Fibroblast of skin of right quadriceps (primary cell): Measurements from ENCODE around the gene SLC39A13.

Source experiments
- DNase-seq: peaks from one replicate; pipeline ENCODE4 v3.0.0-alpha.2; 2013

Gene SLC39A13

DNA sequence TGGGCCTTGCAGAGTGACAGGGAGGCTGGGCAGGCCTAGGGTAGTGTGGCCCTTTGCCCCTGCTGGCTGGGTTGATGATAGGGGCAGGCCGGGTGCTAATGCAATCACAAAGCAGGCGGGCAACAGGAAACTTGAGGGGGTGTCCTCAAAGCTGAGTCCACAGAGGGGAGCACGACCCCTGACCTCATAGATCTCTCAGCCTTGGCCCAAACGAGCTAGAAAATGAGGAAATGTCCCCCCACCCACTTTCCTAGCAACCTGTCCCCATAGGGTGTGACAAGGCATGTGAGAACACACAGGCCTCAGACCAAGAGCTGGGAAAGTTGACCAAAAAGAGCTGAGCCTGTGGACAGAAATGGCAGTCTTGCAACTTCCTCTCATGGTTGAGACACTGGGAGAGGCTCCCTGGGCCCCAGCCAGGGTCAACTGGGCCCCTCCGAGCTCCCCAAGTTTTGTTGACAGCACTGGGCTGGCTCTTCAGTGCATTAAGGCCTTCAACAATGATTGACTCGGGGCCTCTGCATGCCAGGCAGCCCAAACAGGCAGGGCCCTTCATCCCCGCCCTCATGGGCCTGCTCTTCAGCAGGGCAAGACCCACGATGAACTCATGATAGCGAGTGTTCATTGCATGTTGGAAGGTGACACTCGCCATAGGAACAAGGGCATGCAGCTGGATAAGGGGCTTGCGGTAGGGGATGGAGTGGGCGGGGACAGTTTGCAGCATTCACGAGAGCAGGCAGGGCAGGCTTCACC is 20.3 kb upstream of the SLC39A13 start:
- DNase-seq = no peak

DNA sequence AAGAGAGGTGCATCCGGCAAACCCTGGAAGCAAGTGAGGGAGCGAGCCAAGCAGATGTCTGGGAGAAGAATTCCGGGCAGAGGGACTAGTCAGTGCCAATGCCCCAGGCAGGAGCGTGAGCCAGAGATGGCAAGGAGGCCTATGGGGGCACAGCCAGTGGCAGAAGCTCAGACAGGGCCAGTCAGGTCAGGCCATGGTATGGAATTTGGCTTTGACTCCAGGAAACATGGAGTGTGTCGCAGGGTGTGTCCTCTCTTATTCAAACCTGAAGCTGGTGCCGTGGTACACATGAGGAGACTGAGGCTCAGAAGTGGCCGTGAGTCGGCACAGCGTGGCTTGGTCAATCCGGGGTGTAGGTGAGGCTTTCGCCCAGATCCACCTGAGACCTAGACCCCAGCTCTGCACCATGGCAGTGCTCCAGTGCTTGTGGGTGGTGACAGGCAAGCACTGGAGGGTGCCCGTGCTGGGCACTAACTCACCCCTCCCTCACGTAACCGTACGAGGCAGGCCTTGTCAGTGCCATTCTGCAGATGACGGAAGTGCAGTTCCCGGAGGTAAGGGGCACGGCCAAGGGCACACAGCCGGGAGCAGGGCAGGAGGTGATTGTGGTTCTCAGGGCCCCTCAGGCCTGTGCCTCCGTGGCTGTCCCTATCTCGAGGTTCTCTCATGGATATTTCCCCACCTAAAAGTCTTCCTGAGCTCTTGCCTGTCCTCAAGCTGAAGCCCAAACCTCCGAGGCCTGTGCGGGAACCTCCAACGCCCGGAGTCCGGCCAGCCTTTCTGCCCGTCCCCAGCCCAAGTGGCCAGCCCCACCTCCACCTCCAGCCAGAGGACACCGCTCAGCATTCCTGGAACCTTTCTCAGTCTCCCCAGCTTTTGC is 19.5 kb upstream of the SLC39A13 start:
- DNase-seq = no peak

DNA sequence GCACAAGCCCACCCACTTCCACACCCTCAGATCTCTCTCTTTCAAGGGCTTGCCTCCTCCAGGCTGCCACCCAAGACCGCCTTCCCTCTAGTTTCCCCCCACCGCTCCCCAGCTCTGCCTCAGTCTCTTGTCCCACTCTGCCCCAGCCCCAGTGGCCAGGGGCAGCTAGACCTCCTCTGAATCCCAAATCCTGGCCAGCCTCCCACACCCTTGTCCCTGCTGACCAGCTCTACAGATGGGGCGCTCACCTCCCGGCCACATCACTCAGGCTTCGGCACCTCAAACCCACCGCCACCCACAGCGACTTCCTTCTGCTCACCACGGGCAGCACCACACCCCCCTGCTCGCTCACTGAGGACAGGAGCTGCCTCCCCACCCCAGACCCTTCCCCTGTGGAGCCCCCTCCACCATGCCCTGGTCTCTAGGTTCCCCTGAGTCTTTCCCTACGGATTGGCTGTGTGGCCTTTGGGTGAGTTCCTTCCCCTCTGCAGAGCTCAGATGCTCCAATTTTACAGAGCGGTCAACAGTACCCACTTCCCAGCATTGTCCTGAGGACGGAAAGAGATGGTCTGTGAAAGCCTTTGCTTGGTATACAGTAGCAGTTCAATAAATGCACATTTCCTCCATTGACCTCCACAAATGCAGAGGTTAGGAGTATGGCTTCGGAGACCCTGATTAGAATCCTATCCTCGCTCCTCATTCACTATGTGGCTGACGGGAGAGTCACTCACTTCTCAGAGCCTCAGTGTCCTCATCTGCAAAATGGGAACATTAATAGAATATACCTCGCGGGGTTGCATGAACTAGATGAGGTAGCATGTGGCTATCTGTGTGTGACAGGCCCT is 18.6 kb upstream of the SLC39A13 start:
- no peak for DNase-seq

DNA sequence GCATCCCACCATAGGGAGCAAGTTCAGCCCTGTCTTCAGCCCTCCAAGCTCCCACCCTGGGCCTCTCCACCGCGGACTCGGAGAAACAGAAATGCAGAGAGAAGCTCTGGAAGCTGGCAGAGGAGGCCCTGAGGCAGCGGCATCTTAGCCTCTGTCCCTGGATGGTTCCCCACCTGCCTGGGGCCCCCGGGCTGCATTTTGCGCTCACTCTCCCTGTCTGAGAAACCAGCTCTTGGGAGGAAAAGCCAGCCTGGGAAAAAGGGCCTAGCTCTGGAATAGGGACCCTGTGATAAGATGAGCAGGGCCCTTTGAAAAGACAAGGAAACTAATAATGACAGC is 18.0 kb upstream of the SLC39A13 start:
- no peak for DNase-seq

DNA sequence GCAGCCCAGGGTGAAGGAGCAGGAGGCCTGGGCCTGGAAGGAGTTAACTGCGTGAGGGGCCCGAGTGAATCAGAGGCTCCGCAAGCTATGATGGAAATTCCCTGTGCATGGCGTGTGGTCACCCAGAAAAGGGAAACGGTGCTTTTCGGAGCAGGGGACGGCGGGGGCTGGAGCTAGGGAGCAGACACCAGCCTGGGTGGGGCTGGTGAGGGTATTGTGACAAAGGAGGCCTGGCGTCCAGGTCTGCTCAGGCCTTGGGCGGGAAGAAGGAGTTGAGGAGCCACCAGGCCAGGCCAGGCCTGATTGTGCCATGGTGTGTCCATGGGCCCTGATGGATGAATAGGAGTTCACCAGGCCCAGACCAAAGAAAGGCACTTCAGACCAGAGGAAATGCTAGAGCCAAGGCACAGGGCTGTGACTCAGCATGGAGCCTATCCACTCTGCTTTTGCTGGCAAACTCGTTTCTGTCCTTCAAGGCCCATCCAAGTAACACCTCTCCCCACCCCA is 17.3 kb upstream of the SLC39A13 start:
- no peak for DNase-seq

DNA sequence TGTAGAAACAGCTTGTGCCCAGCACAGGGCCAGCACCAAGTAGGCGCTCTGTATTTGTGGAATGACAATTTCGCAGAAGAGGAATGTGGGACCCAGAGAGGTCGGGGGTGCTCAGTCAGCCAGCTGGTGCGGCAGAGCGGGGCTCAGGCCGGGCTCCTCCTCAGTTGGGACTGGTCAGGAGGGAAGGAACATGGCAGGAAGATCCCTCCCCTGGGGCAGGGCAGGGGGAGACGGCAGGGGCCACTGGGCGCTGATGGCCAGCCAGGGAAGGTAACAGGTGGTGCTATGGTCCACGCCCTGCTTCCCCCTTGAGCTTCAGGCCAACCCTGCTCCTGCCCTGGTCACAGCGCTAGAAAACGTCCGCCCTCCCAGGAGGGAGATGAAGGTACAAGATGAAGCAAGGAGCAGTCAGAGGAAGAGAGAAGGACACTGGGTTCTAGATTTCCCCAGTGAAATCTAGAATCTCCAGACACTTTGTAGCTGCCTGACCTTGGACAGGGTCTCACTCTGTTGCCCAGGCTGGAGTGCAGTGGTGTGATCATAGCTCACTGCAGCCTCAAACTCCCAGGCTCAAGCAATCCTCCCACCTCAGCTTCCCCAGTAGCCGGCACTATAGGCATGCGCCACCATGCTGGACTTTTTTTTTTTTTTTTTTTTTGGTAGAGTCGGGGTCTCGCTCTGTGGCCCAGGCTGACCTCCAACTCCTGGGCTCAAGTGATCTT is 16.5 kb upstream of the SLC39A13 start:
- no peak for DNase-seq

DNA sequence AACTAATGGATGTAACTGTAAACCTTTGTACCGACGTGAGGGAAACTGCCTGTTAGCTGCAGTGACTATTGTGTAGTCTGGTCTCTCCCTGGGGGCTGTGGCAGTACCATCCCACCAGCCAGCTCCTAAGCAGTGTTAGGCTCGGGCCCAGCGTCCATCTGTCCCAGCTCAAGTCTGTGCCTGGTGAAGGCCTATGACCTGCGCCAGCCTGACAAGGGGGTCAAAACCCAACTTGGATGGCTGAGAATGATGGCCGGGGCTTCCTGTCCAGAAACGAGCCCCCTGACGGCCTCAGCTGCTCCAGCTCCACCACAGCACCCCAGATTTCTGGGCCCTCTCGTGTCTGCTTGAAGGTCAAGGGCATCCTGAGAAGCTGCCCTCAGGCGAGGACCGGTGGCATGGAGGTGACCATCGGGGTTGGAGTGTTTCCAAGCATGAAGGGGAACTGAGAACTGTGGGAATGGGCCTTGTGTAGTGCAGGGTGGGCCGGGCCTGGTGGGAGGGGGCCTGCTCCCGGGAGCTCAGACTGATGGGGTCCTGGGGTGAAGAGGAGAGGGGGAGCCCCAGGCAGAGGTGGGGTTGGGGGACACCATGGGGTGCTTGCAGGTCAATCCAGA is 15.7 kb upstream of the SLC39A13 start:
- no peak for DNase-seq

DNA sequence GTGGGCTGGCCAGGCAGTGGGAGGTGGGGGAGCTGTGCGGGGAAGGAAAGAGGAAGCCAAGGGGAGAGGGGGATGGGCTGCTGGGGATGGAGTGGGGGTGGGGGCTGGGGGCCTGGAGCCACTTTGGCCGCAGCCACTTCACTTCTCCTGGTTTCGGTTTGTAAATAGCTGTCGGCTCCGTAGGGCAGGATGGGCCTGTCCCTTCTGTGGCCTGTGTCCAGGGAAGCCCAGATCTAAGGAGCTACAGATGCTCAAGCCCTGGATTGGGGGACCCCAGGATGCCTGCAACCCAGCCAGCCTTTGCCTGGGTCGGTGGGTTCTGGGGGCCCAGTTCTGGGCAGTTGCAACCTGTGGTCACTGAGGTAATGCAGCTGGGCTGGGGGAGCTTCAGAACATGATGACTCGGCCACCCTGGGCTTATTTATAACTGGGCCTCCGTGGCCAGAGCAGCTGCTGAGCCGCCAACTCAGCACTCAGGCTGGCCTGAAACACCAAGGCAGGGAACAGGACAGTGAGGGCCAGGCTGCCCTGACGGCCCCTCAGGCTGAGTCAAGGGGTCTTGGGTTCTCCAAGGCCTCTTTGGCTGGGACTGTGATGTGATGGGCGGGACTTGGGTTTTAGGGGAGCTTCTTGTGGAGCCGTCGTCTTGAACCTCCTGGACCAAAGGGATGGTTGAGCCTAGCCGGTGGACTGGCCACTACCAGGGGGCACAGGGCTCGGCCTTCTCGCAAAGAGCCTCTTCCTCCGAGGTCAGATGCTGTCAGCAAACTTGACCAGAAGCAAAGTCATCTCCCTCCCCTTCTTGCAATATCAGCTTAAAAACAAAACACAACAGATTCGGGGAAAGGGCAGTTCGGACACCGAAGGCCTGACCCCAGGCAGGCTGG is 15.0 kb upstream of the SLC39A13 start:
- DNase-seq = peak; percentile 46

DNA sequence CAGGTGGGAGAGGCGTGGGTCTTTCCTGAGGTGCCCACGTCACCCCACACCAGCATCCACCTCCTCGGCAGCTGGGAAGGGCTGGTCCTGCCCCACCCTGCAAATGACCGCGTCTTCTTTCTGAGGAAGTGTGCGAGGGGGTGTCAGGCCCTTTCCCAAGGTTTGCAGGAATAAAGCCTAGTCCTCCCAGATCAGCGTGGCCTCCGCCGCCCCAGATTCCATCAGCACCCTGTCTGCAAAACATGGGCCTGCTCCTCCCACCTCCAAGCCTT is 14.4 kb upstream of the SLC39A13 start:
- DNase-seq = no peak

DNA sequence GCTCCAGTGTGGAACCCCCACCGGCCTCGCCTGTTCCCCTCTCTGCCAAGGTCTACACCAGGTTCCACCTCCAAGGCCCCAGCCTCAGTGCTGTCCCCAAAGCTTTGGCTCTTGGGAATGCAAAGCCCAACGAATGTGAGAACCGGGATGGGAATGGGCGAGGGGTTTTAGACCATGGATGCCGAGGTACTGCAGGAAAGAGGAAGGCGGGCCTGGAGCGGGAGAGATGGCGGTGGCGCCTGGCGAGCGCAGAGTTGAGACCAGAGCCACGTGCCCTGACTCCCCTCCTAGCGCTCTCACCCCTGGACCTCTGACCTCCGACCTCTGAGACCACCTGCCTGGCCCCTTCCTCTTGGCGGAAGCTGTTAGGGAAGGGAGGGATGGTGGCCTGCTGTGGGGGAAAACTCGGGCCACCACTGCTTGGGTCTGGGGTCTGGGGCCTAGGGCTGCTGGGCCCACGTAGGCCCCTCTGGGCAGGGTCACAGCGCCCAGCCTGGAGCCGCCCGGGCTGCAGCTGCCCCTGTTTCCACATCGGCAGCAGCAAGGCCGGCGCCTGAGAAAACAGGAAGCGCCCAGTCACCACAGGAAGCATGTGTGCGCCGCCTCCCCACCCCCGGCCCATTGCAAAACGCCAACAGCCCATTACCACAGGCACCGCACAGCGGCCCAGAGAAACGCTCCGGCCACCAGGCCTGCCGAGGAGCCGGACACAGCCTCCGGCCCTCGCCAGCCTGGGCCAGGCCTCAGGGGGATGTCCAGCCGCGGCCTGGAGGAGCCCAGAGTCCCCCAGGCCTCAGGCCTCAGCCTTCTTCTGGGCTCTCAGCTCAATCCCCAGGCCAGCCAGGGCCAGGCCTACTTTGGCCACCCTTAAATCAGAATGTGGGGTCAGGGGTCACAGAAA is 13.8 kb upstream of the SLC39A13 start:
- no peak for DNase-seq

DNA sequence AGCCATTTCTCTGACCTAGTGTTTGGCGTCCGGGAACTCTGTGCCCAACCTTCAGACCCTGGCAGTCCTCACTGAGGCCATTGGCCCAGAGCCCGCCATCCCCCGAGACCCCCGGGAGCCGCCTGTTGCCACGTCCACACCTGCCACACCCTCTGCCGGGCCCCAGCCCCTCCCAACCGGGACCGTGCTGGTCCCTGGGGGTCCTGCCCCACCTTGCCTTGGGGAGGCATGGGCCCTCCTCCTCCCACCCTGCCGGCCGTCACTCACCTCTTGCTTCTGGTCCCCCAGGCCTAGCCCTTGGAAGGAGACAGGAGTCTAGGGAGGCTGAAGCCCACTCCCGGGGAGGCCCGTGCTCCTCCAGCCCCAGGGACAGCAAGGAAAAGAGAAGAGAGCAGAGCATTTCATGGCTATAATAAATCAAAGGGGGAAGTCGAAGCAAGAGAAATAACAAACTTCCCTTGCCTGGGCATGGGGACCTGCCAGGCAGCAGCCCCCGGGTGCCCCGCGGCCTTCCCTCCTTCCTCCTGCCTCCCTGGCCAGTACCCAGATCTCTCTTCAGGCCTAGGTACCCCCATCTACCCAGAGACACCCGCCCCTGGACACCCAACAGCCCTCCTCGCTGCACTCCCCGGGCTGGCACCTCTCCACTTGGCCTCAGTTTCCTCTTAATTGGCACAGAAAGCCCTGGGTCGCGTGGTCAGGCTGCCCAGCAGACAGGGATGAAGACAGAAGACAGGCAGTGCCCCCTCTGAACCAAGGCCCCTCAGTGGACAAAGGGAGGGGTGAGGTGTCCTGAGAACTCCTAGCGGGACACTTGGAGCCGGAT is 13.0 kb upstream of the SLC39A13 start:
- DNase-seq = no peak

DNA sequence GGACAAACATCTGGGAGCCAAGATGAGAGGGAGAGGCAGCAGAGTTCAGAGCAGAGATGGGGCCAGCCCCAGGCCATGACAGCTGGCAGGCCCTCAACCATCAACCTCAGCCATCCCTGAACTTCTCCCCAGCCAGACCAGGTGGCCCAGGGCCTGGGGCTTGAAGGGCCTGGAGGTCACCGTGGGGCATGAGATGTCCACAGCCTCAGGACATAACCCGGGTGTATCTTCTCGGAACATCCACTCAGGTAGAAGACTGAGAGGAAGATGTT is 12.4 kb upstream of the SLC39A13 start:
- DNase-seq = no peak

DNA sequence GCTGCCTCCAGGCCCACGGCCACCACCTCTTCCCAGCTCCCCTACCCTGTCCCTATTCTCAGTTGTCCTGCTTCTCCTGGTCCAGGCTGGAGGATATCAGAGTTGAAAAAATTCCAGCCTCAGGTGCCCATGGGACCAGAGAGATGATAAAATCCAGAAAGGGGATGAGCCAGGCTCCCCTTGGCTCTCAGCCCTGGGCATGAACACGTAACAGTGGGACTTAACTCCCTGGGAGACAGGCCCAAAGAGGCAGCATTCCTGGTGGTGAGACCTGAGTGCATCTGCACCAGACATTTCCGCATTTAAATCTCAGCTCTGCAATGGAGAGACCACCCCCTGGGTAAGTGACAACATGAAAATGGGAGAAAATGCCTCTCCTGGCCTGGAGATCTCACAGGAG is 10.4 kb upstream of the SLC39A13 start:
- DNase-seq = no peak

DNA sequence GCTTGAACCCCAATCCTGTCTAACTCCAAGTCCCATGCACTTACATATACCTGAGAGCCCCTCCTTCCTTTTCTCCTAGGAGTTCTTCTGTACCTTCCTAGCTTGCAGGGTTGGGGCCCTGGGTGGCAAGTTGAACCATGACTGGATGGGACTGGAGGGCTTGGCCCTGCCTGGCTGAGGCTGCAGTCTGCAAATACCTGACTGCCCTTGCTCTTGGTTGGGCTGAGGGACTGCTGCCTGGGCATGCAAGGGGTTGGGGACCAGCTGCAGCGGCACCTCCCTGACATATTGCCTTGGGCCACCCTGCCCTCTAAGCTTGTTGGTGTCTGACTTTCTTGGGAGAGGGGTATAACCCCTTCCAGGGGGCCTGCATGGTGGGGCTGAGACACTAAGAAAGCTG is 9.8 kb upstream of the SLC39A13 start:
- no peak for DNase-seq

DNA sequence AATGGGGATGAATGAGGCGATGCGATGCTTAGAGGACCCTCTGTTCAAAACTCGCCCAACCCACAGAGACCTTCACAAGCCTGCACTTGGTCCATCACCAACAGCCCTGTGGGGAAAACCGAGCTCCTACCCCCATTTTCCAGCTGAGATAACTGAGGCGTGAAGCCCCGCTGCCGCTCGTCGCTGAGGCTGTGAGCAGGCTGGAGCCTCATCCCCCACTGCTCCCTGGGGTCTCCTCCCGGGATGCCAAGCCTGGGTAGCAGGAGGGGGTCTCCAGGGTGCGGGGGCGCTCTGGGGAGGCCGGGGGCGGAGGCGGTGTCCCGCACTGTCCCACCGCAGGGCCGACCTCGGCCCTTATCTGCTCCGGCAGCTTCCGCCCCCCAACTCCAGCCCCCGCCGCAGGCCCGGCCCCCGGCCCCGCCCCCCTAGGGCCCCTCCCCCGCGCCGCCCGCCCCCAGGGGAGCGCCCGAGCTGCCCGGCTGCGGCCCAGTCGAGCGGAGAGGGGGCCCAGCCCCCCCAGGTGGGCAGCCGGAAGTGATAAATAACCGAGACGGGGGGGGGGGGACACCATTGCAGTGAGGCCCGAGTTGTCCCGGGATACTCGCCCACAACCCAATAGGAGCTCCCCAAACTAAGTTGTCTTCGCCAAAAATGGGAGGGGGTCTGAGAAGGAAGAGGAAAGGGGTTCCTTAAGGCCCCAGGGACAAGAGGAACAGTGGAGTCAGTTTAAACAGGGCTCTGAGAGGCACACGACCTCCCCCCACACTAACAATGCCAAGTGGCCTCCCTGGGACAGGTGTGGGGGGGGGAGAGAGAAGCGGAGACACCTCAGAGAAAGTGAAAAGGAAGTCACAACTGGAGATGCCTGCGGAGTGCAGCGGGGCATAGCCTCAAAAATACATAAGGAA is 8.3 kb upstream of the SLC39A13 start:
- no peak for DNase-seq

DNA sequence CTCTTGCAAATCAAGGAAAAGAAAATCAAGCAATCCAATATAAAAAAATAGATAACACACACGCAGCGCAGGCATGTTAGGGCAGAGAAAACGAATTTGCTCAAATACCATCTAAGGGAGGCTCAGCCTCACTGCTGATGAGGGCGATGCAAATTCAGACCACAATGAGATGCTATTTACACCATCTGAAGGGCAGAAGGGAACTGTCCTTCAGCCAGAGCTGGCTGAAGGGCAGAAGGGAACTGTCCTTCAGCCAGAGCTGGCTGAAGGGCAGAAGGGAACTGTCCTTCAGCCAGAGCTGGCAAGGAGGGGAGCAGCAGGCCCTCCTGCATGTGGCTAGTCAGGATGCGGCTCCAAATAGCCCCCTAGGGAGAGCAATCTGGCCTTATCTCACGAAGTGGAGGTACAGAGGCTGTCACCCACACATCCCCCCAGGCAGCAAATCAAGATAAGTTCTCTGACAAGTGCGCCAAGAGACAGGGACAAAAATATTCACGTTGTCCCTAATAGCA is 7.6 kb upstream of the SLC39A13 start:
- no peak for DNase-seq

DNA sequence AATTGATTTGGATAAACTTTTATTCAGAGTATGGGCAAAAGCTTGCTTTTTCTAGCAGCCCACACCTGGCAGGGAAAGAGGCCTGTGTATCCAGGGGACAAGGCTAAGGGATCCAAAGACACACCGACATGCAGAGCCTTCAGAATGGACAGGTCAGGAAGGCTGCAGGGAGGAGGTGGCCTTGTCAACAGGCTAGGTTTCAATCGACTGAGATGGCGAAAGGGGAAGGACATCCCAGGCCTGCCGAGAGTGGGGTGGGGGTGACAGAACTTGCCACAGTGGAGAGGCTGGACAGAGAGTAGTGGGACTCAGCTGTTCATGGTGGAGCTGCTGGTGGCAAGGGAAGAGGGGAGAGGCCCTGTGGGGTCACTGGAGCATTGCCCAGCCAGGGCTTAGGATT is 5.3 kb upstream of the SLC39A13 start:
- DNase-seq = no peak

DNA sequence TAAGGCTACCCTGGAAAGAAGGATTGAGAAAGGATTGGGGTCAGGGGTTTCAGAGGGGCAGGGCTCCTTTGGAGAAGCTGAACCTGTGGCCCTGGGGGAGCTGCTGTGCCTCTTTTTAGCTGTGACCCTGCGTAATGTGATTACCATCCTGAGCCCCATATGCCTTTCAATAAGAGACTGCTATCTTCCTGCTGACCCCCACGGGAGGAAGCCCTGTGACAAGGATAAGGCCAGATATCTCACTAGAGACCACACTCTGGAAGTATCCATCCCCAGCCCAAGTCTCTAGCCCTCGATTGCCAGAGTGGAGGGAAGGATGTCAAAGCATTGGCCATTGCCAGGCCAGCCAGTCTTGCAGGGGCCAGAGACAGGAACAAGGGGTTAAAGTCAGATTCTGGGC is 4.8 kb upstream of the SLC39A13 start:
- no peak for DNase-seq
